Hematopoietic multipotent progenitor cell treated with erythropoietin and hydrocortisone succinate and interleukin-3 and kit ligand, for 15 days (in vitro differentiated cells): ENCODE measurements around the gene GPC3.
"Not testable (repeated sequence)": the region's sequence is repeated elsewhere in the genome, so short reads cannot be mapped to it uniquely, and the experiment has no call there.

Experiments
- DNase-seq: peaks from one replicate; pipeline ENCODE4 v3.0.0-alpha.2; 2015; ENCODE audit warnings: low spot score

The GPC3 gene

DNA sequence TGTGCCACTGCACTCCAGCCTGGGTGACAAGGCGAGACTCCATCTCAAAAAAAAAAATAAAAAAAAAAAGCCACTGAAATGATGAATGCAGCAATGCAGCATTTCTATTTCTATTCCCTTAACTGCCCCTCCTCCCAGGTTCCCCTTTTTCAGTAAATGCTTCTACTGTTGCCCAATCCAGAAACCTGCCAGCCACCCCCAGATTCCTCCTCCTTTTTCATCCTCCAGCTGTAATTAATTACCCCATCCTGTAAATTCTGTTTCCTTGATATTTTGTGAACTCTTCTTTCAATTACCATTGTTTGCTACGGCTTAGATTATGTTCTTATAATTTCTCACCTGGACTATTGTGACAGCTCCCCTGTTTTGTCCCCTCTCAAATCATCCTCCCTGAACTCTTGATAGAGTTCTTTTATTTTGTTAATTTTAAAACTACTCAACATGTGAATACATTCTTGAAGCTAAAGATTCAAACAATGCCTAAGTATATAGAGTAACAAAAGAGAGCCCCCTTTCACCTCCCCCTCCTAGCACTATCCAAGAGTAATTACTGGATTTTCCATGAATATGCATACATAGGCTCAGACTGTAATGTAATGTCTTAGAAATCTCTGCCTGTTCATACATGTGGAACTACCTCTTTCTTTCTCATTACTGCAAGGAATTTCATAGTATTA lies 429.5 kb downstream of the GPC3 start:
- no peak for DNase-seq

DNA sequence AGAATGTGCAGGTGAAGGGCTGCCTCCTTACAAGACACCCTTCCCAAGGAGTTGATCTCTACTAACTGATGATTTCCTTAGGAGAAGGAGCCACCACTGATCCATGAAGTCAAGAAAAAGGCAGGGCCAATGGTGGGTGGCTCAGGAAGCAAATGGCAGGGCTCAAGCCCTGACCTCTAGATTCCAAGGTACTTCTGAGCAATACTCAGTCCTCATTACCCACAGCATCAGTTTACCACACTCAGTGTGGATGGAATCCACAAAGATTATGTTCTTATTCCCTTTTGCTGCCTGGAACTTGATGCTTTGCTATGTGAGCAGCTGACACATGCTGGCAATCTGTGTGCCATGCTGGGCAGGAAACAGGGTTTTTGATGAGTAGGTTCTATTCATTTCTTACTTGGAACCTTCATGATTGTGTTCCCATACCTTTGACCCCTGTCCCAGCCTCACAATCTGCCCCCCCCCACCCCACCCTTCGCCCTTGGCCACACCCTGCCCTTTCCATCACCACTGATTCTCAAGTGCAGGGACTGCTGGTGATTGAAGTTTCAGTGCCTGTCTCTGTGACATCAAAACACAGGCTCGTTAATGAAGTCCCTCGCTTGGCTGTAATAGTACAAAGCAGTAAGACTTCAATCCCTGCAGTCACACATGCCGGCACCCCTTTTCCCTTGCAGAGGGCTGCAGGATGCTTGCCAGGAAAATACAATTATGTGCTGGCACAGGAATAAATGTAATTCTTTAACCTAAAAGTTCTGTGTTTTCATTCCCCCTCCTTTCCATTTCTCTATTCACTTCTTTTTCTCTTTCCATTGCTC lies 434.5 kb downstream of the GPC3 start:
- DNase-seq, result no peak

DNA sequence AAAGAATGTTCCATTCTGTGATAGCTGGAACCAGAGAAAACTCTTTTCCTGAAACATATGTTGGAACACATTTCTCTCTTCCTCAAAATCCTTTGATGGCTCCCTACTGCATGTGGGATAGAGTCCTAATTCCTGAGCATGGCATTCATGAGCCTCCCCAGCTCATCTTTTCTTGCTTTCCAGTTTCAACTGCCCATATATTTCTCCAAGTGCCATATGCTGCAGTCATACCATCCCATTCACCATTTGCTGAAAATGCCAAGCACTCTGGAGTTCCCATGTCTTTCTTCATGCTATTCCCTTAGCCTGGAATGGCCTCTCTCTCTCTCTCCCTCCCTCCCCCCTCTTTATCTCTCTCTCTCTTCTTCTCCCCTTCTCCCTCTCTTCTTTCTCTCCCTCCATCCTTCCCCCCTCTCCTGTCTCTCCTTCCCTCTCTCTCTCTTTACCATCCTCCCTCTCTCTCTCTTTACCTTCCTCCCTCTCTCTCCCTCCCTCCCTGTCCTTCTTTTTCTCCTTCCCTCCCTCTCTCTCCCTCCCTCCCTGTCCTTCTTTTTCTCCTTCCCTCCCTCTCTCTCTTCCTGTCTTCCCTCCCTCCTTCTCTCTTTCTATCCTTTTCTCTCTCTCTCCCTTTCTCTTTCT lies 436.0 kb downstream of the GPC3 start:
- DNase-seq, result no peak

DNA sequence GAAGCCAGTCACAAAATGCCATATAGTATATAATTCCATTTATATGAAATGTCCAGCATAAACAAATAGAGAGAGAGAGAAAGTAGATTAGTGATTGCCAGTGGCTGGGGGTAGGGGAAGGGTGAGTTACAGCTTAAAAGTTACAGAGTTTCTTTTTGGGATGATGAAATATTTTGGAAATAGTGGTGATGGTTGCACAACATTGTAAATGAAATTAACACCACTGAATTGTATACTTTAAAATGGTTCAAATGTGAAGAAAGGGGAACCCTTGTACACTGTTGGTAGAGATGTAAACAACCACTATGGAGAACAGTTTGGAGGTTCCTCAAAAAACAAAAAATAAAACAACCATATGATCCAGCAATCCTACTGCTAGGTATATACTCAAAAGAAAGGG lies 439.0 kb downstream of the GPC3 start:
- DNase-seq, result no peak

DNA sequence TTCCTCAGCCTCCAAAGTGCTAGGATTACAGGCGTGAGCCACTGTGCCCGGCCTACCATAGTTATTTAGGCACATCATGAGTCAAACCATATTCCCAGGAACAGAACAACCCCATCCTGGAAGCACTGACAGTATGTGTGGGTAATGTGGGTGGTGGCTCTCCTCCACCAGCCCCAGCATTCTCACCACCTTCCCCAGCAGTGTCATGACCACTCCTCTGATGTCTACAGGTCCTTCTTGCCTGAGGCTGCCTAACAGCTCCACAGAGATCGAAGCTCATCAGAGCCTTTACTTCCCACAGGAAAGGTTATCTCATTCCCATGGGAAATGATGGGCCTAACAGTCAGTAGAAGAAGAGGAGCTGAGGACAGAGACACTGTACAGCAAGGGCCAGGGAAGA lies 440.6 kb downstream of the GPC3 start:
- no peak for DNase-seq

DNA sequence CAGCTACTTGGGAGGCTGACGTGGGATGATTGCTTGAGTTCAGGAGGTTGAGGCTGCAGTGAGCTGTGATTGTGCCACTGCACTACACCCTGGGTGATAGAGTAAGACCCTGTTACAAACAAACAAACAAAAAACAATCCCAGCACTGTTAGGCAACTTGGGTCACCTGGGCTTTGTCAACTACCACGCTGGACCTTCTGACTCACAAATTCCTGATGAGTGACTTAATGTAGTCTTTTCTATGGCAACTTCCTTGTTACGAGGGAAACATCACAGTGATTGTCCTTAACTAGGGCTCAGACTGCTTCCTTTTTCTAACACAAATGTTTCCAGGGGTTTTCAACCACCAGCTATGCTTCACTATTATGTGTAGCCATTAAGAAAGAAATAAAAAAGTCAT lies 441.3 kb downstream of the GPC3 start:
- no peak for DNase-seq

DNA sequence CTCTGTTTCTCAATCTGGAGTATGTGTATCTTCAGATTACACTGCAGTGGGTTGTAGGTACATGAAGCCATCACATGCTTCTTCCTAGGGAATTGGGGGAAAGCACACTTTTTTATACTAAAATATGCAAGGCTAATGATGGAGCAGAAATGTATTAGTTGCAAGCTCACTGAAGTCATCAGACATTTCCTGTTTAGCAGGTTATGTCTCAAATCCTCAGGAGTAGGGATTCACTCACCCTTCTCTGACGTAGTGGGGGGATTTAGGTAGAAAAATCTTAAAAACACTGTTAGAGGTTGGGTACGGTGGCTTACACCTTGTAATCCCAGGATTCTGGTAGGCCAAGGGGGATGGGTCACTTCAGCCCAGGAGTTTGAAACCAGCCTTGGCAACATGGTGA lies 441.7 kb downstream of the GPC3 start:
- DNase-seq, result no peak

DNA sequence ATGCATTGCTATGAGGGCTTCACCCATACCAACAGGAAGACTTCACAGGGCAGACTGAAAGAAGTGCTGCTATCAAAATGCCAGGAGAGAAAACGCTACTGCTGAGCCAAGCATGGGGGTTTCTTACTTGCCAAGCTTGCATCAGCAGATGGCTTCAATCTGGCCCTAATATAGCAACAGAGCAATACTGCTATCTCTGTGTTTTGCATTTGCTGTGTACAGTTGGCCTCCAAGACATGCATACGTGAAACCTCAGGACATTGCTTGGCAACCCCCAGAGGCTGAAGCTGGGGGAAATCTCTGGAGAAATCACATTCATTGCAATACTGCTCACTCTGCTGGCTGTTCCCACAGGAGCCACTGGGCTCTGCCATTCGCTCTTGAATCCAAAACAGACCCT lies 442.9 kb downstream of the GPC3 start:
- no peak for DNase-seq

DNA sequence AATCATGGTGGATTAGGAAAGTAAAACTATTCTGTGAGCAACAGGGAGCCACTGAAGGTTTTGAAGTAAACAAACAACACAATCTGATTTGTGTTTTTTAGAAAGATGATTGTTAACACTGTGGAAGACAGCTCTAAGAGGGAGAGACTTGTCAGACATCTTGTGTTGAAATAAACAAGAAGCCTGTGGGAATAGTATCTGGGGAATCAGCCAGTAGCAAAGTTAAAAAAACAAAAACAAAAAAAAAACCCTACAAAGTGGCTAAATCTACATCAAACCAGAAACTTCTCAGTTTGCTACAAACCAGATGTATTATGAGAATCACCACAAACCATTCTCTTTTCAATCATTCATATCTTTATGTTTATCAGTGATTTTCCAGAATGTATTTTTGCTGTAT lies 444.4 kb downstream of the GPC3 start:
- DNase-seq, result no peak

DNA sequence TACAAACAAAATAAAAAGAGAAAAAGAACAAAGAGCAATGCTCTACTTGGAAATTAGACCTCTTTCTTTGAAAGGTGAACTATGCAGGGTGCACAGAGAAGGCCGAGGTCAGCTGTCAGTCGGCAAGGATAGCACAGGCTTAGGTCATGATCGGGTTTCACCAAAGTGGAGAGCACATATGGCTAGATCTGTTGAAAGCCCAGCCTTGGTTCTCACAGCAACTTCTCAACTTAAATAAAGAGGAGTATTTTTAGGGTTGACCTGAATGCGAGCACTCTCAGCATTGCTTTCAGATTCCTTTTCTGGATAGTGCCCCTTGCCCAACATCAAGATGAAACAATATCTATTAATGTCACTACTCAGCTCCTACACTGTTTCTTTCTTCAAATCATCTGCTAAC lies 447.2 kb downstream of the GPC3 start:
- DNase-seq, result no peak

DNA sequence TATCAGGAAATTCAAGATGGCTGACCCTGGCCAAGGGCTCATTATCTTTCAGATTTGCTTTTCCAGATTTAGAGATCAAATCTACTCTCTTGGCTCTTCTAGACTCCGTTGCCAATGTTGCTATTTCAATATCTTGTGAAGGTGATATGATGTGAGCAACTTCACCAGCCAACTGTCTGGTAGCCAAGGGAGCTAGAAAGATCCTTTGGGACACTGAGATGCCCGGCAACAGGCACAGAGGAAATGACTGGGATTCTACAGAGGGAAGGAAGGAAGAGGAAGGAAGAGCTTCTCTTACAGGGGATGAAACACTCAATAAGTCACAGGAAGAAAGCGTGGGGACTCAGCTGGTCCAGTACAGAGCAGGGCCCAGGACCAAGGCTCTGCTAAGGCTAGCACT lies 448.3 kb downstream of the GPC3 start:
- DNase-seq, result no peak

DNA sequence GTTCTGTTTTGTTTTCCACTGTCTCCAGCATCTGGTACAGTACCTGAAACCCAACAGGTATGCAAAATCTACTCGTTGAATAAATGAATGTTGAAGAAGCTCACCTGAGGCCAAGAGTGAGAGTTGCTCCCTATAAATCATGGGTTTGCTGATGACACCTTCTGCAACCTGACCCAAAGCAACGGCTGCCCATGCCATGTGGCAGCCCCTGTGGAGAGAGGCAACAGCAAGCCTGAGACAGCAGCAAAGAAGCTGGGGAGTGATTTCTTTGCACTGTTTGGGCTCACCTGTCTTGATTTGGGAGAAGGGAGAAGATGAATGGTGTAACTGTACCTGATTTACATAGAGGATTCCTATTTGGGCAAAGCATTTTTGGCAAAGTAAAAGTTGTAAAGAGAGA lies 450.3 kb downstream of the GPC3 start:
- no peak for DNase-seq

DNA sequence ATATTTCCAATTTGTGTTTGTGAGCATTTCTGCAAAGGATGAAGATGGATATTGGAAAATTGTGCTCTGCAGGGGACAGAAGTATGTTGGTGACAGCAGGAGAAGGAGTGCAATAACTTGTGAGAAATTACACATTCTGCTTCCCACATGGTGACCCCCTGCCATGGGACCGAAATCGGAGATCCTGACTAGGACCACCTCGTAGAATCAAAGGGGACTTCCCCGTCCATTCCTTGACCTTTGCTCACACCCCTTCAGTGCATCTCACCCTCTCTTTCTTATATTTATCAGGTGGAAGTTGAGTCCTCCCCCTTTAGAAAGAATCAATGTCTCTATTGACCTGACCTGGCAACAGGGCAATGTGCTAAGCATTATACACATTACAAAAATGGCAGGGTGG lies 451.2 kb downstream of the GPC3 start:
- no peak for DNase-seq

DNA sequence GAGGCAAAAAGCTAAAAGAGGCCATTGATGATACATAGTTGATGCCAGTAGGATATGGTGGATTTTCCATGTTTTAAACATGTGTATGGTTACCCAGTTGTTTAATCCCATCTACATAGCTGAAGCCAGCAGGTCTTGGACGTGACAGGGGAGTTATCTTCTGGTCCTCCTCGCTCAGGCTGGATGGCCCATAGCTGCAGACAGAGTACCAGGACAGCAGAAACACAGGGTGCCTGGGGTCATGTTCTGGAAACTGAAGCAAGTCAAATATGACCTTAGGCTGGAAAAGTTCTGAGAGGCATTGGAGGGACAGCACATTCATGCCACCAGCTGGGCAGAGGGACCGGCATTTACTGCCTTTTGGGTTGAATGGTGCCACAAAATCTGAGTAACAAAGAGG lies 452.1 kb downstream of the GPC3 start:
- DNase-seq, result no peak

DNA sequence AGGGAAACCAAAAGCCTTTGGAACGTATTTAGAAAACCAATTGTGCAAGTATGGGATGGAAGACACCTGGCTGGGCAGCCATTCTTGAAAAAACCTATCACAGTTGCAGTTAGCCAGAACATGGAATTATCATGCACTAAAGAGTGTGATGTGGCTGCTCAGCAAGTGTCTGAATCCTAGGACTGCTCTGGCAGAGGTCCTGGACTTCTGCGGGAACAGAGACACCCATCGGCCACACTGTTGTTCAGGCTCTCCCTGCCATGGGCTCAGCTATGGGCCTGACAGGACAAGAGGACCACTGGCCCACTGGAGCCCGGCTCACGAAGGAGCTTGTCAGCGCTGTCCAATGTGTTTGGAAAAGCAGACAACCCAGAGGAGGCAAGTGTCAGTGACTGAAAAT lies 454.4 kb downstream of the GPC3 start:
- no peak for DNase-seq

DNA sequence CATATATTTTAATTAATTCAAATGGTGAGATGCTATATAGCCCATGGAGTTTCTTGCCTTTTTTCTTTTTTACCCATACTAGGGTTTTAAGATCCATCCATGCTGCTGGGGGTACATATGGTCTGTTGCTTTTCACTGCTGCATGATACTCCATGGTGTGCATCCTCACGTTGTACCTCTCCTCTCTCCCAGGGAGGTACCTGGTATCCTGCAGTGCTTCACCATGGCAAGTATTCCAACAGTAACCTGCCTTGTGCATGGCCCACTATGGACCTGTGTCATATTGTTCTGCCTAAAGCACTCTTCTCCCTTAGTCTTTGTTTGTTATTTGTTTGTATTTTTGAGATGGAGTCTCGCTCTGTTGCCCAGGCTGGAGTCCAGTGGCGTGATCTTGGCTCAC lies 455.8 kb downstream of the GPC3 start:
- DNase-seq, result no peak

DNA sequence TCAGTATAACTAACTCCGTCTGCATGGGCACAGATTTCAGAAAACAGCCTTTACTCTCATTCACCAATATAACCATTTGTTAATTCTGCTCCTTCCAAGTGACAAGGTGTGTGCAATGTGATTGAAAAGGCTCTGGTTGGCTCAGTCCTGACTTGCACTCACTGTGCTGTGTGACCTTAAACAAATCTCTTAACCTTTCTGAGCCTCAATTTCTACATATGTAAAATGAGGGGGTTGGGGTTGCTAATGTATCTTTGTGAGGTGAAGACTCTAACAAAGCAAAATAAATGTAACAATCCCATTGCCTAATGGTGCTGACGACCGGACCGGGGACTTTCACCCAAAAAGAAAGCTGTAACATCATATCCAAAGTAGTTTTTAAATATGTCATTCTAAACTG lies 457.6 kb downstream of the GPC3 start:
- no peak for DNase-seq

DNA sequence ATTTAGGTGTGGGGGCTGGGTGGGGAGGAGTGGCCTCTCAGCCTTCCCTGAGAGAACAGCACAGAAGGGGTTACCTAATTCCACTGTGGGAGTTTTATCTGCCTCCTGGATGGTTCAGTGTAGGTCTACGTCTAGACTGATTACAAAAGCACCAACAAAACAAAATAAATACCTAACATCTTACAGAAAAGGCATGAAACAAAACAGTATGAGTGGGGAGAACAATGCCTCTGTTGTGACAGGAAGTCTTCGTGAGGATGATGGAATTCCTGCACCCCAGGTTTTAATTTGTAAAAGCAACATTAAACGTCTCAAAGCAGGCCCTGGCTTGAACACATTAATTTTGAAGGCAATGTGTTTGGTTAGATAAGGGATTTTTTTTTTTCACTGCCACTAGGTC lies 458.0 kb downstream of the GPC3 start:
- no peak for DNase-seq

DNA sequence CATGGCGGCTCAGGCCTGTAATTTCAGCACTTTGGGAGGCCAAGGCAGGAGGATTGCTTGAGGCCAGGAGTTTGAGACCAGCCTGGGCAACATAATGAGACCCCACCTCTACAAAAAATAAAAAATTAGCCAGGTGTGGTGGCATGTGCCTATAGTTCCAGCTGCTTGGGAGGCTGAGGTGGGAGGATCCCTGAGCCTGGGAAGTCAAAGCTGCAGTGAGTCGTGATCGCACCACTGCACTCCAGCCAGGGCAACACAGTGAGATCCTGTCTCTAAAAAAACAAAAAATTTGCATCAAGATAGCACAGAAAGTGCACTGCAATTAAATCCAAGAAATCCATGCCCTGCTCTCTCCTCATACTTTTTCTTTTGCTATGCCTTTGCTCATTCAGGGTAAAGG lies 458.6 kb downstream of the GPC3 start:
- not testable (repeated sequence) for DNase-seq

DNA sequence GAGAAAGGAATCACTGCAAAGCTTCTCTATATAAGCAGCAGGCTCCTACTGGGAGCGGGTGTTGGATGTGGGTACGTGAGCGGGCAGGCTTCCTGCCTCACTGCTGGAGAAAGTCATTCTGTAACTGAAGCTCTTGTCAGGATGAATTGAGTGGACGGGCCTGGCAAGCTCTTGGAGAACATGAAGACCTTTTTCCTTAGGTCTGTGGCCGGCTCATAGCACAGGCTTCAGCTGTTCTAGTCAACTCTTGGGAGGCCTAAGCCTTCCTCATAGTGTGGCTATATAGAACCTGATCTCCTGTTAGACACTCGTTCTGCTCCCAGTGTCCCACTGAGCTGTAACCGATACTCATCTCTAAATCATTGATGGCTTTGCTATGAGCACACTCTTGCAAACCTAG lies 461.9 kb downstream of the GPC3 start:
- DNase-seq, result no peak

DNA sequence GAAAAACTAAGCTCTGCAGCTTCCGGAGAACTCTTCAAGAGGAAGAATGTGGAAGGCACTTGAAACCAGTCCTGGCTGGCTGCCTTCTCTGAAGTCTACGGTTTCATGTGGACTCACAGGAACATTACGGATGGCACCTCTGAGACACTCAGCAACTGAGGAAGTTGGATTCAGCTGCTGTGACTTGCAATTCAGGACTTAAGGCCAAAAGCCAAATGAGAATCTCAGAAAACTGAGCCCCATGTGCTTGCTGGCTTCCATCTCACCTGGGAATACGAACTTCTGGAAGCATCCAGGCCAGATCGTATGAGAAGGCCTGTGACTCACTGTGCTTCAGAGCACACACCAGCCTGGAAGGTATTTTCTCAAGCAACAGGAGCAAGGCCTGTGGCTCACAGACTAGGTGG lies 462.3 kb downstream of the GPC3 start:
- no peak for DNase-seq

DNA sequence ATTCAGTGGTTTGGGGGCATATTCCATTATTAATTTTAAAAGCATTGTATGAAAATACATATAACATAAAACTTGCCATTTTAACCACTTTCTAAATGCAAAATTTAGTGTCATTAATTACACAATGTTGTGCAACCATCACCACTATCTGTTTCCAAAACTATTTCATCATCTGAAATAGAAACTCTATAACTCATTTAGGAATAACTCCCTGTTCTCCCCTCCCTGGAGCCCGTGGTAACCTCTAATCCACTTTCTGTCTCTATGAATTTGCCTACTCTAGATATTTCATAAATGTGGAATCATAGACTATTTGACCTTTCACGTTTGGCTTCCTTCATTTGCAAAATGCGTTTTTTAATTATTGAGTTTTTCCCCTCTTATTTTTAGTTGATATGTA lies 468.7 kb downstream of the GPC3 start:
- no peak for DNase-seq

DNA sequence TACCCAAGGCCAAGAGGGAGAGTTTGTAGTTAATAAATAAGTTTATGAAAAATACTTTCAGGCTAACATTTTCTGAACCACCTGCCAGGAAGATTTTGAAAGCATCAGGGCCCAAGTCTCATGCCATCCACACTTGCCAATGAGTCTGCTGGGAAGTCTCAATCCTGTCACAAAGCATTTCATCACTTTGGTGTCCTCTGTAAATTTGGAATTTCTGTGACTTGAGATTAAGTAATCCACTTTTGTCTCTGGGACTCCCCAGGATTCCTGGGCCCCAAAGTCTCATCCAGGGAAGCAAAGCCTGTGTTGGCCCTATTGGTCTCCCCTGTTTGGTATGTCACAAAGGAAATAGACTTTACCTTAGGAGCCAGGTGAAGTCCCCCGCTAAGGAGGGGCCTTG lies 470.9 kb downstream of the GPC3 start:
- DNase-seq, result no peak

DNA sequence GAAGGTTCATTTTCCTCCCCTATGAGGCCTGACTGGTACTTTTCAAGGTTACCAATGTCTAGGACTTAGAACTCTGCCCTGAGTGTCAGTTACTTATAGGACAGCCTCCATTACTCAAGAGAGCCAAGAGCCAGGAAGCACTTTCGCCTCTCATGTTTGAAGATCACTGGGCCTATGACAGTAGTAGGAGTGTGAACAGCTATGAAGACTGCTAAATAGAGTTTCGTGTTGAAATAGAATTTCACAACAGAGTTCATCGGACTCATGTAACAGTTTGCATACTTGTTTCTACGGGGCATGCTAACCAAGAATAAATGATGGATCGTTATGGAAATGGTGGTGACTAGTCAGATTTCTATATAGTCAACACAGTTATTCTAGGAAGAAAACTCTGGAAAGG lies 472.3 kb downstream of the GPC3 start:
- DNase-seq, result no peak
